Stimulated activated naive CD8-positive, alpha-beta T cell treated with anti-CD3 and anti-CD28 coated beads, Interleukin-15, amount 100 ng/mL, for 72 hours (primary cell): ENCODE measurements around the gene KCNMB3.
A peak's percentile ranks its signal among the peaks of the same experiment; 100 is the strongest.
"Not testable (repeated sequence)": the region's sequence is repeated elsewhere in the genome, so short reads cannot be mapped to it uniquely, and the experiment has no call there.

Experiments used
- ATAC-seq: fragments of 150-1000 bp; cut with Tn5 transposase; 2 replicates; pipeline ENCODE4 v1.10.0; 2021; ENCODE audit warnings: mild to moderate bottlenecking, moderate library complexity
- DNase-seq, 2 donors: peaks; one replicate each; pipeline ENCODE4 v3.0.0; 2021 to 2022
- H3K27ac Mint-ChIP-seq, 2 donors: one replicate each; pipeline ENCODE4 v1.8.0; 2022; ENCODE audit warnings: mild to moderate bottlenecking in 2 of 2, mixed read lengths in 2 of 2, moderate library complexity in 2 of 2
- H3K27me3 Mint-ChIP-seq: one replicate; pipeline ENCODE4 v1.8.0; 2022; ENCODE audit warnings: mixed read lengths
- H3K4me1 Mint-ChIP-seq: one replicate; pipeline ENCODE4 v1.8.0; 2022; ENCODE audit warnings: mild to moderate bottlenecking, mixed read lengths
- H3K4me3 Mint-ChIP-seq, 2 donors: one replicate each; pipeline ENCODE4 v1.8.0; 2022; ENCODE audit warnings: mild to moderate bottlenecking in 2 of 2, mixed read lengths in 2 of 2, moderate library complexity in 1 of 2
- H3K9me3 Mint-ChIP-seq, 2 donors: one replicate each; pipeline ENCODE4 v1.8.0; 2022; ENCODE audit warnings: mixed read lengths in 2 of 2

The KCNMB3 gene

DNA sequence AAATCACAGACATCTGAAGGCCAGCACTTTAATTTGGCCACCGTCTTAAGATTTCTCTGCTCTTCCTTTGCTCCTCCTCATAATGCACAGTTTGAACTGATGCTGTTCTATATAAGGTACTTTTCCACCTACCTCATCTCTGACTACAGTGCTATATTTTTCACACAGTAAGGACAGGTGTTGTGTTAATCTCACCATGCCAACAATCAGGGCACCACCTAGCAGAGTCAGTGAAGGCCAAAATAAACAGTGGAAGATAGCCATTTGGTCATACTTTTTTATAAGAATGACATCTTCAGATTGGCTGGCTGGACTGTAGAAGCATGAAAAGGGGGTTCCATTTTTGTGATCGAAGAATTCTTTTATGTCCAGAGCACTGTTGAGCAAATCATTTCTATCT lies 8.1 kb downstream of the KCNMB3 start:
- not testable (repeated sequence) for ATAC-seq, H3K4me1 Mint-ChIP-seq, H3K9me3 Mint-ChIP-seq, H3K27me3 Mint-ChIP-seq, DNase-seq, H3K4me3 Mint-ChIP-seq, H3K27ac Mint-ChIP-seq

DNA sequence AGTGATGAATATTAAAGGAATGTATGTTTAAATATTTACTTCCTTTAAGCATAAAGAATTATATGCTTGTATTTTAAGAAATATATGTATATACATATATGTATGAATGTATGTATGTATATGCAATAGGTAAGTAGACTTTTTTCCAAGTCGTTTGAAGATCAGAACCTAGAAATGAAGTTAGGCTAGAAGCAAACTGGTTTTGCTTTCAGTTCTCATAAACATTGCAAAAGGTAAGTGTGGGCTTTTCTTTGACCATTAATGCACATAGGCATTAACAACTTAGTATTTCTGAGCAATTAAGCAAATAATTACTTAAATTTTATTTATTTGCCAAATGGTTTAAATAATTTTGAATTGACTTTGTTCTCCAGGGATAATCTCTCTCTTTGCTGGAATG lies 10.6 kb downstream of the KCNMB3 start:
- not testable (repeated sequence) for H3K27ac Mint-ChIP-seq, H3K9me3 Mint-ChIP-seq, H3K27me3 Mint-ChIP-seq, ATAC-seq, H3K4me1 Mint-ChIP-seq, H3K4me3 Mint-ChIP-seq, DNase-seq

DNA sequence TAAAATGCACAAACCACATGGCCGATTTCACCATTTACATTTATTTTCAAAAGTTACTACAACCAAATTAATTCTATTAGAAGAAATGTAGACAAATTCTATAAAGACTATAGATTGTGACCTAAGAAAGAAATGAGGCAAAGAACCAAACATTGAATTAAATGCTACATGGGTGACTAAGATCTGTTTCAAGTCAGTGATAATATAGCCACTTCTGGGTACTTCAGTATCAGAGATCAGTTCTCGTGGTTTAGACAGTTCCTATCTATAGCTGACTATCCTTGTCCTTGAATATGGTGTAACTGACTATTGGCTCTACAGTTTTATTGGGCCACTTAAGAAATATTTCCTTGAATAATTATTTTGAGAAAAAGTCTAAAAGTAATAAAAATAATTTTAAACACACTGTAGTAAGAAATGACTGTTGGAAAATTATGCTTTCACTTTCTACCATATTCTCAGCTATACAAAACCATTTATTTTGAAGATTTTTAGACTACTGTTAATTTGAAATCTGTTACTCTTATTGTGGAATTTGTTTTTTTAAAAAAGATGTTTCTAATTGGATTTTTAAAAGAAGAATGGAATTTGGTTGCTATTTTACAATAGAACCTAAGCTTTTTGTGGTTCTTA lies 14.1 kb downstream of the KCNMB3 start:
- Mint-ChIP-seq H3K9me3 (no peaks in the 10 kb centered on the region), H3K4me3 (peak overlapping the region in 1 of 2 donors; percentile 19), H3K27ac (peak overlapping the region; percentile 15 to 47), H3K27me3 (no peaks in the 10 kb centered on the region), H3K4me1 (peaks cover 6% of the 10 kb centered on the region)
- ATAC-seq: peak; percentile 91
- DNase-seq: no peak

DNA sequence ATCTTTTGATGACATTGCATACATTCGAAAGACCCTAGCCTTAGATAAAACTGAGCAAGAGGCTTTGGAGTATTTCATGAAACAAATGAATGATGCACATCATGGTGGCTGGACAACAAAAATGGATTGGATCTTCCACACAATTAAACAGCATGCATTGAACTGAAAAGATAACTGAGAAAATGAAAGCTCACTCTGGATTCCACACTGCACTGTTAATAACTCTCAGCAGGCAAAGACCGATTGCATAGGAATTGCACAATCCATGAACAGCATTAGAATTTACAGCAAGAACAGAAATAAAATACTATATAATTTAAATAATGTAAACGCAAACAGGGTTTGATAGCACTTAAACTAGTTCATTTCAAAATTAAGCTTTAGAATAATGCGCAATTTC lies 16.7 kb downstream of the KCNMB3 start:
- DNase-seq: no peak

DNA sequence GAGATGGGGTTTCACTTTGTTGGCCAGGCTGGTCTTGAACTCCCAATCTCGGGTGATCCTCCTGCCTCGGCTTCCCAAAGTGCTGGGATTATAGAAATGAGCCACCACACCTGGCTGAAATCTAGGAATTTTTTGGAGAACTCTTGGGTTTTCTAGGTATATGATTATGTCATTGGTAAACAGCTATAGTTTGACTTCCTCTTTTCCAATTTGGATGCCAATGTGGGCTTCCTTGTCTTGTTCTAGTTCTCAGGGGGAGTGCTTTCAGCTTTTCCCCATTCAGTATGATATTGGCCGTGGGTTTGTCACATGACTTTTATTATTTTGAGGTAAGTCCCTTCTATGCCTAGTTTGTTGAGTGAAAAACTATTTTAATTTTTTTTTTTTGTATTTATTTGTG lies 17.9 kb downstream of the KCNMB3 start:
- Mint-ChIP-seq H3K27ac (no peak overlapping the region), H3K4me3 (no peak overlapping the region), H3K4me1 (peaks cover 6% of the 10 kb centered on the region), H3K9me3 (no peaks in the 10 kb centered on the region), H3K27me3 (no peaks in the 10 kb centered on the region)
- no peak for ATAC-seq
- DNase-seq: no peak

More for the DNA sequence above, 16.7 kb downstream of the KCNMB3 start:
- Mint-ChIP-seq H3K27ac (no peak overlapping the region), H3K4me1 (peaks cover 6% of the 10 kb centered on the region), H3K4me3 (no peak overlapping the region), H3K9me3 (no peaks in the 10 kb centered on the region), H3K27me3 (no peaks in the 10 kb centered on the region)
- ATAC-seq: no peak

DNA sequence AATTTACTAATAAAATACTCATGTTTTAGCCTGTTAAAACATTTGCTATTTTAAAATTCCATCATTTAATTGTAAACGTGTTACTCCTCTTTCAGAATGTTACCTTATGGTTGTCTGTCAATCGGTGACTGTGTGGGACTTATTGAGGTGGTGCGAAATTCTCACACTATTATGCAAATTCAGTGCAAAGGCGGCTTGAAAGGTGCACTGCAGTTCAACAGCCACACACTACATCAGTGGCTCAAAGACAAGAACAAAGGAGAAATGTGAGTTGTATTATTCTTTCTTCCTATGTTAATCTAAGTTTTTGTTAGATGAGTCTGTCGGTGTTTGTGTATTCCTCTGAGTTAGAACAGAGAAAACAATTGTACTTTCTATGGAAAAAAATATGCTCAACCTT lies 21.7 kb downstream of the KCNMB3 start:
- Mint-ChIP-seq H3K27ac (no peak overlapping the region), H3K27me3 (no peaks in the 10 kb centered on the region), H3K4me3 (no peak overlapping the region), H3K9me3 (no peaks in the 10 kb centered on the region), H3K4me1 (peaks cover 6% of the 10 kb centered on the region)
- no peak for DNase-seq
- no peak for ATAC-seq

DNA sequence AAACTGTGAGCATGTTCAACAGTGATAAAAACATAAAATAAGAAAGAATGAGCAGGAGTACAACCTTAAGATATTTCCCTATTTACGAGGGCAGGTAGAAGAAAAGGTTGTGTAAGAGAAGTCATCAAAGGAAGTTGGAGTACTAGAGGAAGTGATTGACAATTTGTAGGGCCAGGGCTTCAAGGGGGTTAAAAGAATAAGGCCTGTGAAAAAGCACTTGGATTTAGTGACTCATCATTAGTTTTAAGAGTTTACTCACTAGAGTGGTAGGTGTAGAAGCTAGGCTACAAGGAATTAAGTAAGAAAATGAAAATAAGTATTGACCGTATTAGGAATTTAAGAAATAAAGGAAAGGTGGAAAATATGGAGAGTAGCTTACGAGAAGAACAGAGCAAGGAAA lies 23.6 kb downstream of the KCNMB3 start:
- Mint-ChIP-seq H3K4me3 (no peak overlapping the region), H3K4me1 (peaks cover 6% of the 10 kb centered on the region), H3K27ac (no peak overlapping the region), H3K27me3 (no peaks in the 10 kb centered on the region), H3K9me3 (no peaks in the 10 kb centered on the region)
- ATAC-seq (no peak), DNase-seq (no peak)

DNA sequence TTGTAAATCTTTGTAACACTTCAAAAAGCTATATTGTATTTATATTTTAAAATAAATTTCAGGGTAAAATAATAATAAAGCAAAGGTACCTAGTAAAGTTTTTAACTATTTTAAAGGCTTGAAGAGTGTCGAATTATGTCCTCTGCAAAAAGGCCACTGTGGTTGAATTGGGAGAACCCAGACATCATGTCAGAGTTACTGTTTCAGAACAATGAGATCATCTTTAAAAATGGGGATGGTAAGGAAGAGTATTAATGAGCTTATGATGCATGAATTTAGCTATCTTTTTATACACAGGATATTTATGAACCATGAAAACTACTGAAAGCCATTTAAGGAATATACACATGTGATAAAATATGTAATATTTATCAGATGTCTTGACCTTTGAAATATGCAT lies 26.3 kb downstream of the KCNMB3 start:
- Mint-ChIP-seq H3K4me3 (no peak overlapping the region), H3K9me3 (no peaks in the 10 kb centered on the region), H3K27ac (peak overlapping the region in 1 of 2 donors; percentile 36), H3K27me3 (no peaks in the 10 kb centered on the region), H3K4me1 (peaks cover 6% of the 10 kb centered on the region)
- DNase-seq (no peak), ATAC-seq (no peak)

DNA sequence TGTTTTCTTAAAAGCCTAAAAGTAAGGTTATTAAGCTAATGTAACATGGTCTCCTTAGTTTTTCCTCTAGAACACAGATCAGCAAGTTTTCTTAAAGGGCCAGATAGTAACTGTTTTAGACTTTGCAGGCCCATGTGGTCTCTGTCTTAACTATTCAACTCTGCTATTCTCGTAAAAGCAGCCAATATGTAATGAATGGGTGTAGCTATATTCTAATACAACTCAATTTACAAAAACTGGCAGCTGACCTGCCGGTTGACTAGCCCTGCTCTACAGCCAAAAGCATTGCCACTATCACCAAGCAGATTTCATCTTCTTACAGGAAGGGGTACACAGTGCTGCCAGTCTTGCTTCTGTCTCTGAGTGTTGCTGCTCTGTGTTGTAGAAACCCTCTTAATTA lies 27.4 kb downstream of the KCNMB3 start:
- Mint-ChIP-seq H3K4me1 (peaks cover 6% of the 10 kb centered on the region), H3K27me3 (no peaks in the 10 kb centered on the region), H3K9me3 (no peaks in the 10 kb centered on the region), H3K4me3 (no peak overlapping the region), H3K27ac (no peak overlapping the region)
- DNase-seq (no peak), ATAC-seq (no peak)

DNA sequence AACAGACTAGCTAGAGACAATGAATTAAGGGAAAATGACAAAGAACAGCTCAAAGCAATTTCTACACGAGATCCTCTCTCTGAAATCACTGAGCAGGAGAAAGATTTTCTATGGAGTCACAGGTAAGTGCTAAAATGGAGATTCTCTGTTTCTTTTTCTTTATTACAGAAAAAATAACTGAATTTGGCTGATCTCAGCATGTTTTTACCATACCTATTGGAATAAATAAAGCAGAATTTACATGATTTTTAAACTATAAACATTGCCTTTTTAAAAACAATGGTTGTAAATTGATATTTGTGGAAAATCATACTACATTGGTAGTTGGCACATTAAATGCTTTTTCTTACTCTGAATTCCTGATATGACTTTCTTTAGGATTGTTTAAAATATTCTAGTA lies 32.7 kb downstream of the KCNMB3 start:
- H3K27me3 Mint-ChIP-seq, ATAC-seq, DNase-seq, H3K9me3 Mint-ChIP-seq, H3K4me1 Mint-ChIP-seq, H3K27ac Mint-ChIP-seq, H3K4me3 Mint-ChIP-seq: not testable (repeated sequence)

DNA sequence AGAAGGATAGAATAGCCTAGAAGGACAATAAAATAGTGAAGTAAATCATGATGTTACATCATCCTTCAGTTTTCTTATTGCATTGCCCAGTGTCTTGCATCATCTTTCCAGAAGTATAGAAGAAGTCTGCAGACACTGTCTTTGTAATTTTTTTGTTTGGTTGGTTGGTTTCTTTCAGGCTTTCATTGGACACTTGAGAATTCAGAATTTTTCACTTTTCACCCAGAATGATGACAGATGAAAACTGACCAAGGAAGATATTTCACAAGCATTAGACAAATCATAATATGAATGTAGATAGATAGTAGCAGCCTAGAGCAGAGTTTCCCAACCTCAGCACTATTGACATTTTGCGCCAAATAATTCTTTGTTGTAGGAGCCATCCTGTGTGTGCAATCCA lies 35.4 kb downstream of the KCNMB3 start:
- H3K27ac Mint-ChIP-seq: peak overlapping the region; percentile 58 to 71
- H3K27me3 Mint-ChIP-seq, H3K4me3 Mint-ChIP-seq, H3K9me3 Mint-ChIP-seq, H3K4me1 Mint-ChIP-seq, DNase-seq, ATAC-seq: not testable (repeated sequence)

DNA sequence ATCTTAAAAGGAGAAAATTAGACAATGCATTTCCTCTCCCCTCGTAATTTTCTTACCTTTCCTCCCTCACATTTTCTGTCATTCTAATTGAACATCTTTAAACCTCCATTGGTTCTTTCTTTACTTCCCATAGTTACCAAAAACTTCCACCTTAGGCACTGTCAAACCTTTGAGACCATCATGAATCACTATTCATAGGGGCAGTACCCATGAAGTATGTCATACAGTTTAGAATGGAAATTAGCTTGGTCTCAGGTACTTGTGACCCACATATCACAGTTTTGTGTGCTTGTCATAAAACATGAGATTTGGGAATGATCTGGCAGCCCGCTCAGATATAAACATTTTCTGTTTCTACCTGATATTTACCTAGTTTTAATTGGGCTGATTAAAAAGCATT lies 50.1 kb downstream of the KCNMB3 start:
- Mint-ChIP-seq H3K27ac (no peak overlapping the region), H3K9me3 (no peaks in the 10 kb centered on the region), H3K4me1 (peaks cover 29% of the 10 kb centered on the region), H3K27me3 (no peaks in the 10 kb centered on the region), H3K4me3 (no peak overlapping the region)
- DNase-seq (no peak), ATAC-seq (no peak)

DNA sequence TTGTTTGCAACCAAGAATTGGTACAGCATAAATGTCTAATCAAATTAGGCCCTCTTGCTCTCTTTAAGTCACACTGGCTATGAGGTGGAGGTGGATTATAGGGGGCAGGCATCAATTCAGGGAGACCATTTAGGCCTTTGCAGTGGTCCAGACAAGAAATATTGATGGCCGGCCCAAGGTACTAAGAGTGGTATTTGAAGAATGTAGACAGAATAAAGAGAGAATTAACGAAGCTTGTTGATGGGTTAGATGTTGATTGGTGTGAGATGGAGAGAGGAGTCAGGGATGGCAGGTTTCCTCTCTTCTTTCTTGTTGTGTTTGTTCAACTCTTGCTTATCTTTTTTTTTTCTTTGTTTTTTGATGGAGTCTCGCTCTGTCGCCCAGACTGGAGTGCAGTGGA lies 54.2 kb downstream of the KCNMB3 start:
- no peaks in the 10 kb centered on the region for H3K27me3 Mint-ChIP-seq

DNA sequence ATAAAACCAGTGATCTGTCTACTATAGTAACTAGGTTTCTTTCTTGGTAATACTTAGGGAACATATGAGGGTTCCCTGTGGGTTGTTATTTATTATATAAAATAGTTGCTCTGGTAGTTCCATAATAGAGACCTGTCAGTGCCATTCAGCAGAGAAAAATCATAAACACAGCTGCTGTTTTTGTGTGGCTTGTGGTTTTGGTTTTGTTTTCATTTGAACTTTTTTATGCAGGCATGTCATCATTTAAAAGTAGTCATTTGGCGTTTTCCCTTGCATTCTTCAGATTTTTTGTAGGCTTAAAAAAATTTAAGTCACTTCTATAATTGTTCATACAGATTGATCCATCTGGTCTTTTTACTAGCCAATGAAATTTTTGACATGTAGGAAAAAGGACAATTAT lies 54.8 kb downstream of the KCNMB3 start:
- no peaks in the 10 kb centered on the region for H3K9me3 Mint-ChIP-seq
- peaks cover 56% of the 10 kb centered on the region for H3K4me1 Mint-ChIP-seq
- no peak overlapping the region for H3K4me3 Mint-ChIP-seq
- H3K27me3 Mint-ChIP-seq: no peaks in the 10 kb centered on the region
- no peak overlapping the region for H3K27ac Mint-ChIP-seq
- ATAC-seq: peak; percentile 67
- no peak for DNase-seq

More for the DNA sequence above, 54.2 kb downstream of the KCNMB3 start:
- Mint-ChIP-seq H3K9me3 (no peaks in the 10 kb centered on the region), H3K27ac (peak overlapping the region in 1 of 2 donors; percentile 20), H3K4me1 (peaks cover 52% of the 10 kb centered on the region), H3K4me3 (peak overlapping the region in 1 of 2 donors; percentile 29)
- ATAC-seq: no peak
- no peak for DNase-seq

DNA sequence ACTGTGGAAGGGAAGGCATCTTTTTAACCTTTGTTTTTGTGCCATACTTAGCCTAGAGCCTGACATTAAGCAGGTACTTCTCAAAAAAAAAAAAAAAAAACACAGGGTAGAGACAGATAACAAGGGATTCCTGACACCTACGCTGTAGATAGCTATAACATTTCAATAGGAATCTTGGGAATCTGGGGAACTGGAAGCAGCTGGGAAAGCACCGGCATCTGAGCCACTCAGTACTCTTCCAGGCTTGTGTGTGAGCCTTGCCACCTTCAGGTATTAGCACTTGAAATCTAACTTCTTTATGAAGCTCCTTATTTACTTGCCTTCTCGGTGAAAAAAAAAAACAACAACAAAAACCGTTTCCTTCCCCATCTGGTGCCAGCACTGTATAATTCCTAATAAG lies 56.0 kb downstream of the KCNMB3 start:
- Mint-ChIP-seq H3K9me3 (no peaks in the 10 kb centered on the region), H3K4me3 (no peak overlapping the region), H3K27ac (peak overlapping the region in 1 of 2 donors; percentile 64), H3K27me3 (no peaks in the 10 kb centered on the region), H3K4me1 (peaks cover 59% of the 10 kb centered on the region)
- no peak for DNase-seq
- no peak for ATAC-seq
